Ovary (tissue), 3 donors: ENCODE data around the gene LGALS3.

Experiments
- POLR2A ChIP-seq: fragments of 450-650 bp; IDR thresholded peaks from one replicate; pipeline ENCODE4 v1.6.1; 2017; ENCODE audit warnings: antibody characterized with exemption, mild to moderate bottlenecking, moderate library complexity
- TF ChIP-seq, protein P1 (sequence below), 3 donors: fragments of 450-650 bp in 2 of 3; fragments of 200-600 bp in 1 of 3; IDR thresholded peaks; one replicate each; pipeline versions ENCODE4 v1.5.1 to v1.8.0; 2016 to 2022; ENCODE audit warnings: antibody characterized with exemption in 3 of 3, mild to moderate bottlenecking in 1 of 3
- donor health status: DM: no; HTN: no; CAD: no.

DNA sequence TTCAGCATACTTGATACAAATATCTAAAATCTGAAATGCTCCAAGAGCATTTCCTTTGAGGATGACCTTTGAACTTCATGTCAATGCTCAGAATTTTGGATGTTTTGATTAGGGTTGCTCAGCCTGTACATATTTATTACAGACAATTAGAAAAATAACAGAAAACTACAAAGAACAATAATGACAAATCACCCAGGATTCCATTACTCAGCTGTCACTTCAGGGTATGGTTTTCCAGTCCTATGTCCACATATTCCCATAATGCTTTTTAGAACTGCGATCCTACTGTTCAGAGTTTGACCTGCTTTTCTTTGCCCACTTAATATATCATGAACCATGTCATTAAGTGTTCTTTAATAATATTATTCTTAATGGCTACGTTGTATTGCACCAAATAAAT is 51.0 kb downstream of the LGALS3 start:
- TF ChIP-seq, protein P1, sequence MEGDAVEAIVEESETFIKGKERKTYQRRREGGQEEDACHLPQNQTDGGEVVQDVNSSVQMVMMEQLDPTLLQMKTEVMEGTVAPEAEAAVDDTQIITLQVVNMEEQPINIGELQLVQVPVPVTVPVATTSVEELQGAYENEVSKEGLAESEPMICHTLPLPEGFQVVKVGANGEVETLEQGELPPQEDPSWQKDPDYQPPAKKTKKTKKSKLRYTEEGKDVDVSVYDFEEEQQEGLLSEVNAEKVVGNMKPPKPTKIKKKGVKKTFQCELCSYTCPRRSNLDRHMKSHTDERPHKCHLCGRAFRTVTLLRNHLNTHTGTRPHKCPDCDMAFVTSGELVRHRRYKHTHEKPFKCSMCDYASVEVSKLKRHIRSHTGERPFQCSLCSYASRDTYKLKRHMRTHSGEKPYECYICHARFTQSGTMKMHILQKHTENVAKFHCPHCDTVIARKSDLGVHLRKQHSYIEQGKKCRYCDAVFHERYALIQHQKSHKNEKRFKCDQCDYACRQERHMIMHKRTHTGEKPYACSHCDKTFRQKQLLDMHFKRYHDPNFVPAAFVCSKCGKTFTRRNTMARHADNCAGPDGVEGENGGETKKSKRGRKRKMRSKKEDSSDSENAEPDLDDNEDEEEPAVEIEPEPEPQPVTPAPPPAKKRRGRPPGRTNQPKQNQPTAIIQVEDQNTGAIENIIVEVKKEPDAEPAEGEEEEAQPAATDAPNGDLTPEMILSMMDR (IDR thresholded peaks at IDR 0.05): no peak
- no peak for TF ChIP-seq POLR2A
